ENCODE measurements around the gene SNRNP40.

DNA sequence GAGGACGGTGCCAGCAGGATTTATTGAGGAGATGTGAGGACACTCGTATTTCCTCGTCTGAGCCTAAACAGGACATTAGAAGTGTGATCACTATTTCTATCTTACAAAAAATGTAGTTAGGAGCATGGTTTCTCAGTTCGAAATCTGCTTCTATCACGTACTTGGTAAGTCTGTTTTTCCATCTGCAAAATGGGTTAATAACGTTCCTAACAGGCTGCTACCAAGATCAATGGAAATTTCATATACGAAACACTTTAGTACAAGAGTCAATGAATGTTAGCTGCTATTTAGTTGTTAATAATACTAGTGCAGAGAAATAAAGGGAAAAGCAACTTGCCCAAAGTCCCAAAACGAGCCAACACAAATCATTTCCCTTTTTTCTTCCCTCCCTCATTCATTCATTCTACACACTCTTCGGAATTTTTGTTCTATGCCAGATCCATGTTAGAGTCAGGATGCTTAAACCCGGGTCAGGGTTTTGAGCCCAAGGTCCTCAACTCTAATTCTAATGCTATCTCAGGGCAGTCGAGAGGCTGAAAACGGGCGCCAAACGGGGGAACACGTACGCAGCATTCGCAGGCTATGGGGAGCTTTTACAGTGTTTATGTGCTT is 608 bp downstream of the SNRNP40 start:
- TF ChIP-seq CTCF (IDR thresholded peaks at IDR 0.05) (no peak), POLR2A (IDR thresholded peaks at IDR 0.05) (no peak)
